CD4-positive, alpha-beta T cell treated with Interleukin-12 subunit alpha and Interleukin-12 subunit beta, for 1 hour (primary cell): ENCODE results near the gene CFAP77.

Source experiments
- DNase-seq: peaks from one replicate; pipeline ENCODE4 v3.0.0-alpha.2; 2020

CFAP77 gene

DNA sequence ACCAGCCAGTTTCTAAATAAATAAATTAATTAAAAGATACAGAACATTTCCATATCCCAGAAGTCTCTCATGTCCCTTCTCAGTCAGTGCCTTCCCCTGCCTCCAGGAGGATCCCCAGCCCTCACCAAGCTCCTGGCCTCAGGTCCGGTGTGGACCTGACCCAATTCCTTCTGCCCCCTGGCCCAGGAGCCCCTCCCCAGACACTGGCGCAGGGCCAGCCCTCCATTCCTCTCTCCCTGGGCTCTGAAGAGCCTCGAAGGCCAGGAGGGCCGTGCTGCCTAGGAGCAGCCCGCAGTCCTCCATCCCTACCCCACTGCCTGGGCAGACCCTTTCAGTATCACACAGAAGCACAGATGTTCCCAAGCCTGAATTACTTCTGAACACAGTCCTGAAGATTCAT is 110.6 kb downstream of the CFAP77 start:
- no peak for DNase-seq

DNA sequence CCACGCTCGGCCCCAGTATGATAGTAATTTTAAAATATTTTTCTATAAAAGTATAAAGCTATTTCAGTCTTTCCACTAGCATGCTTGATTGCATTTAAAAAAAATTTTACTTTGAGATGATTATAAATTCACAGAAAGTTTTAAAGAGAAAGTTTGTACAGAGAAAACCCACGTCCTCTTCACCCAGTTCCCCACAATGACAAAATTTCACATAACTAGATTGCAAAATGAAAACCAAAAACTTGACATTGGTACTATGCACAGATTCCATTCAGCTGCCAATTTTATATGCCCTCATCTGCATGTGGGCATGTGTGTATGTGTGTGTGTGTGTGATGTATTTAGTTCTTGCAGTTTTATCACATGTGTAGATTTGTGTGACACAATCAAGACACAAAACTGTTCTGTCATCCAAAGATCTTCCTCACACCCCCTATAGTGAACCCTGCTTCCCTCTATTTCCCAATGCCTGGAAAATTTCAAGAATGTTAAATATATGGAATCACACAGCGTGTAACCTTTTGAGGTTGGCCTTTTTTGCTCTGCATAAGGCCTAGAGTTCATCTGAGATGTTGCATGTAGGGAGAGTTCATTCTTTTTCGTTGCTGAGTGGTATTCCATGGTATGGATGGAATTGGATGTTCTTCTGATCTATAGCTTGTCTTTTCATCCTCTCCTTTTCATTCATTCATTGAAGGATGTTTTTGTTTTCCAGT is 115.5 kb downstream of the CFAP77 start:
- no peak for DNase-seq

DNA sequence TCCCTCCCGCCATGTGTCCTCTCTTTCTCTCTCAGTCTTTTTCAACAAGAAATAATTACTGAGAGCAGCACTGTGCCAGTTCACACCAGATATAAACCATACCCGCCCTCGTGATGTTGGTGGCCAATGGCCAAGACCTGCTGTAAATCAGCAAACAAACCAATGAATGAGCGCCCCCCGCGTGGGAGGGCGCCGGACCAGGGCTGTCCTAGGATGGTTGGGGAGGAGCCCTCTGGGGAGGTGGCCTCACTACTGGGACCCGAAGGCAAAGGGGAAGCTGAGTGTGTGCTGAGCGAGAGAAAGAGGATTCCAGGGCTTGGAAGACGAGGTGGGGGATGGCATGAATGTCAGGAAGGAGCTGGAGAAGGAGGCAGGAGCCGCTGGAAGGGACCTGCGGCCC is 121.2 kb downstream of the CFAP77 start:
- DNase-seq = no peak

DNA sequence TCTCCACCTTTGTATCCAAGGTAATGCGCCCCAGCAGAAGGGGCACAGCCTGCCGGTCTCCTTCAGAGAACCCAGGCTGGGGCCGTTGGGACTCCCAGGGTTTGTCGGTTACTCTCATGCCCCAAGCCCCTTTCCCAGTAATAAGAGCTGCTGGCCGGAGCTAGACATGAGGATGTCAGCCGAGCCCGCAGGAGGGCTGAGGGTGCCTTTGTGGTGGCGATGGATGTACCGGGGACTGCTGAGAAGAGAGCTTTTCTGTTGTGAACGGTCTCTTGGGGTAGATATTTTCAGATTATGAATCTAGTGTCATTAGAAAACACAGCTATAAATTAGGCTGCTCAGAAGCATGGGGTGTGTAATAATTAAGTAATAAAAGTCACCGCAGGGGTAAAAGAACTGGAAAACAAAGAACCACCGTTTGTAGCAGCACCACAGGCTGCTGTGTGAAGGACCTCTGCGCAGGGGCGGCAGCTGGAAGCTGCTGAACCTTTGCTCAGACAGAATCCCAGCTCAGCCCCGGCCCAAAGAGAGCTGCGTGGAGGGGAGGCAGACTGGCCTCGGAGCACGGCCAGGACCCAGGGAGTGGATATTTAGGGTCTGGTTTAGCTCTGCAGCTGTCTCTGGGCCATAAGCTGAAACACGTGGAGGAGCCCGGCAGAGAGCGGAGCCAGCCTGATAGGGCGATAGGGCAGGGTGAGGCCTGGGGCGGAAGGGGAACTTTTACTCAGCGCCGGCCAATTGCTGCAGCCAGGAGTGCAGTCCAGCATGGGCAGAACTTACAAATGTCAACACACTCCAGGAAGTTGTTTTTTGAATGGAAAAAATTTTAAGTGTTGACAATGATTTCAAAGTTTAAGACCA is 121.9 kb downstream of the CFAP77 start:
- DNase-seq = no peak

DNA sequence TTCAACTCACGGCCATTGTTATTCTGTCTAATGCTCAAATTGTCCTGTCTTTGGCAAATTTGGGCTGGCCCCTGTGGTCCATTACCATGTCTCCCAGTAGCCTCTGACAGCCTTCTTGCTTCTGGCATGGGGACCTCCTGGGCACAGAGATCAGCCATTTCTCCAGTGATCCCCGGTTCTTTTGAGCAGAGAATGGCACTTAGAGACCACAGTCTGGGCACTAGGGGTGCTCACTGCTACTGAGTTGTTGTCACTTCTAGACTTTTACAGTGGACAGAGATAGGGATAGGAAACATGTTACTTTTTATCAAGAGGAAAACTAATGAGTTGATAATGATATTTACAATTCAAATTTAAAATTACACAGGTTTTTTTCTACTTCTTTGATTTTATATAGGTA is 124.8 kb downstream of the CFAP77 start:
- DNase-seq = no peak

DNA sequence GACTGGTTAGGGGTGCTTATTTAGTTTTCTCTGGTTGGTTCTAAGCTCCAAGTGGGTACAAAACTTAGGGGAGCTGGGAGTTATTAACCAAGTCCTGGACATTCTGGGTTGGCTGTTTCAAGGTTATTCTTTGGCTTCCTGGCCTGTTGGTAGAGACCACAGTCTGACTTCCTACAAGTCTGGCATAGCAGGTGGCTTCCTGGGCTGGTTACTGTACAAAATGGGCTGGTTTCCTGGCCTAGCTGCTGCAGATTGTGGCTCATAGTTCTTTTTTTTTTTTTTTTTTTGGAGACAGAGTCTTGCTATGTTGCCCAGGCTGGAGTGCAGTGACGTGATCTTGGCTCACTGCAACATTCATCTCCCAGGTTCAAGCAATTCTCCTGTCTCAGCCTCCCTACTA is 126.1 kb downstream of the CFAP77 start:
- DNase-seq = no peak

DNA sequence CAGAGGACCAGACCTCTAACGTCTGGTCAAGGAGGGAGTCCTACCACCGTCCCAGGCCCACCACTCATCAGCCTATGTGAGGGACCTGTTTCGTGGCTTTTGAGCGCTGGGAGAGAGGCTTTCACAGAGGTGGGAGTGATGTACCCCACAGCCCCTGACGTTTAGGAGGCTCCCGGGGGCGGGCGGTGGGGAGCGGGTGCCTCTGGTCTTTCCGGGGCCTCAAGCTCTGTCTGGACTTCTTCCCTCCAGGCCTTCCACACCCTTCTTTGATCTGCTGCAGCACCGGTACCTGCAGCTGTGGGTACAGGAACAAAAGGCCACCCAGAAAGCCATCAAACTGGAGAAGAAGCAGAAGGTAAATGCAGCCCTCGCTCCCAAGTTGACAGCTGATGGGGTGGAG is 127.3 kb downstream of the CFAP77 start:
- no peak for DNase-seq

DNA sequence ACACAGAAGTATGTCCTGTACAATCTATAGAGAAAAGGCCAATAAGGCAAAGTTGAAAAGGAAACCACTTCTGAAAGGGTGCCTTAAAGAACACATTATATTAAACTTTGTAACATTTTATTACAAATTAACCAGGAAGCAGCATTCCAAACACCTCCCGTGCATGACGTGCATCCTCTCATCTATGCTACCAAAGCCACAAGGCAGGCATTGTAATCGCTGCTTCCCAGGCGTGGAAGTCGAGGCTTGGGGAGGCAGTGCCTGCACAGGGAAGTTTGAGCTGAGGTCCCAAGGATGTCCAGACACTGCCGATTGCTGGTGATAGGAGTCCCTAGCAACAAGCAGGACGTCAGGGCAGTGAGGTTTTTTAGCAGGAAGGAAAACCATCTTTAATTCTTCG is 128.1 kb downstream of the CFAP77 start:
- no peak for DNase-seq

DNA sequence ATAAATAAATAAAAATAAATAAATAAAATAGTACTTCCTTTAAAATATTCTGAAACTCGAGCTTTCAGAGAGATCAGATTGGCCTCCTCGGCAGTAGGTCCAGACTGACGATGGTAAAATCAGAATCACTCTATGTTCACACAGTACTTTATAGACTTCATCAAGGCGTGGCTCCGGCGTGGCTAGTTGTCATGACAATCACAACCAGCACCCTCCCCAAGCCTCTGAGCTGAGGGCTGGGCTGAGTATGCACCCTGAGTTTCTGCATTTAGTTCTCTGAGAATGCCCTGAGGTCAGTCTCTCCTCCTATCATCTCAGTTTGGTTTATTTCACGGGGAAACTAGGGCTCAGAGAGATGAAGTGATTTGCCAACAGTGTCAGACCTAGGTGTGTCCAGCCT is 129.1 kb downstream of the CFAP77 start:
- DNase-seq = no peak

DNA sequence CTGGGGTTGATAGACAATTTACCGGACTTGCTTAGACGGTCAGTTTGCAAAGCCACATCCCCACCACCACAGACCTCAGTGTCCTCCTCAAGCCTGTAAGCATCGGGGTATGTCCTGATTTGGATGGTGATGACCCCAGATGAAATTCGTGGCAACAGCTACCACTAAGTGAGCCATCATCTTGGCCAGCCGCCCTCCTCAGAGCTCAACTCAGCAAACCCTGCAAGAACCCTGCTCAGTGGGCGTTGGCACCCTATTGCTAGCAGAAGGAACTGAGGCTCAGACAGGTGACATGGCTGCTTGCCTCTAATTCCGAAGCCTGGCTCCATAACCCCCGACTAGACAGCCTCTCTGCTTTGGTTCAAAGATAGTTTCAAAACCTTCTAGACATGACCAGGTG is 131.0 kb downstream of the CFAP77 start:
- DNase-seq = no peak

DNA sequence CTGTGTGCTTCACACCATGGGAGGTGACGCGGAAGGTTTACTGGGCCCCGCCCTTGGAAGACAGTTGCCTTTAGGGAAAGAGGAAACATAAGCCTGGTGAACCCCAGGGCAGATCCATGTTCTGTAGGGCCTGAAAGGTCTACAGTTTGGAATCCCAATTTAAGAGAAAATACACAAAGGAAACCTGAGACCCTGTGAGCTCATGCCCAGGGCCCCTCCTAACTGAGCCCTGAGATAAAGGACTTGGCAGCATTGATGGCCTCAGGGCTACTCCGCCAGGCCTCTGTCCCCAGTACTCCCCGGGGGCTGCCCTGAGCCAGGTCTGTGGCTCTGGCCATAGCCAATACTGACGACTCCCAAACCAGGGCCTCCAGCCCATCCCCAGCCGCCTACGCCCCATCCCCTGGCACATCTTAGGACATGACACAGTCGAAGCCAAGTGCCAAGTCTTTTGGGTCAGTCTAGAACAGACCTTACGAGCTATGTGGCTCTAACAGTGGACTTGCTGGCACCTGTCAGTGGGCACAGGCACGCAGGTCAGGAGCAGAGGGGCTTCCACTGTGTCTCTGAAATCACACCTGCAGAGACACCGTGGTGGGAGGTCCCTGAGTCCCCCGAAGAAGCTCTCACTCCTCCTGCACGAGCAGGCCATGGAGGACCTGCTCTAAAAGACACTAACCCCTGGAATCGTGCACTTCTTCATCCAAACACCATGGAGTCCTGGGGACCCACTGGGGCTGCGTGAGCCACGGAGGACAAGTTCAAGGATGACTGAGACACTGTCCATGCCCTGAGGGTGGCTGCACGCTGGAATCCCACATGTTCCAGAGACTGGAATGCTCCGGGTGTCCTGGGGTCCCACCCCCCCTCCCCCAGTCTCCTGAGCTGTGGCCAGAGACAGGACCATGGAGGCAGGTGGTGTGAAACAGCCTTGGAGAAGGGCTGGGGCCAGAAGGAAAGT is 132.1 kb downstream of the CFAP77 start:
- DNase-seq = no peak

DNA sequence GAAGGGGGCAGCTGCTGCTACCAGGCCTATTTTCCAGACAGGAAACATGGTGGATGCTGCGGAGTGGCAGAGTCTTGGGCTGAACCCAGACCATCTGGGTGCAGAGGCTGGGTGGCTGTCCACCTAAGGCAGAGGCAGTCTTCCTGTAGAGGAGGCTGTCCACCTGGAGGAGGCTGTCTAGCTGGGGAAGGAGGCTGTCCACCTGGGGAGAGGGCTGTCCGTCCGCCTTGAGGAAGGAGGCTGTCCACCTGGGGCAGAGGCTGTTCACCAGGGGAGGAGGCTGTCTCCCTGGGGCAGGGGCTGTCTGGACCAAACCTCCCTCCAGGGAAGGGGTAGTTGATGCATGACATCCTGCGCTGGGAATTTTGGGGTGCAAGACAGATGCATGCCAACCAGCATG is 133.2 kb downstream of the CFAP77 start:
- DNase-seq = no peak

DNA sequence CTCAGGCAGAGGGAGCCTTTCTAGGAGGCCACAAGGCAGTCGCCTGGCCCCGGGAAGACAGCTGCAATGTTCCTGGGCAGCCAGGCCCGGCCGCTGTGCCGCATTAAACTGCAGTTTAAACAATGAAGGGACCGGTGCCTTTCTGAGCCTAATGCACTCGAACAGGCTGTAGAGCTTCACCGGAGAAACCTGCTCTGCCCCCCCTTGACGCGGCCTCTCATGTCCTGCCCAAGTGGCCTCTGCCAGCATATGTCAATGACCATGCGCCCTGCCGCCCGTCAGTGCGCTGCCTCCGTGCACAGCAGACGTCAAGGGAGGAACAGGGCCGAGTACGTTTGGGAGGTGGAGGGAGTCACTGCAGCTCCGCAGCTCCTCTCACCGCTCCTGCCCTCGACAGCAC is 133.9 kb downstream of the CFAP77 start:
- no peak for DNase-seq

DNA sequence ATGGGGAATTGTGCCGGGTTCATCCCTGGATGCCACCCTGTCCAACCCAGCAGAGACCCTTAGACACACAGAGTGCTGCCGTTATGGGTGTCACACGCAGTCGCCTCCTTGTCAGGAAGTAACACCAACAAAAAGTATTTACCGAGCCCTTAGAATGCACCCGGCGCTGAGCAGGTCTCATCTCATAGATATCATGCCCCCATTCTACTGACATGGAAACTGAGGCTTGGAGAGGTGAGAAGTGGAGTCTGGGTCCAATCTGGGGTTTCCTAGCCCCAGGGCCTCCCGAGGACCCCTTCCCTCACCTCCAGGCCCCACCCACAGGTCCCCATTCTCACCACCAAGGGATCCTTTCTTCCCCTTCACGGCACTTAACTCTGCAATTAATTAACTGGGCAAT is 135.6 kb downstream of the CFAP77 start:
- DNase-seq = no peak

DNA sequence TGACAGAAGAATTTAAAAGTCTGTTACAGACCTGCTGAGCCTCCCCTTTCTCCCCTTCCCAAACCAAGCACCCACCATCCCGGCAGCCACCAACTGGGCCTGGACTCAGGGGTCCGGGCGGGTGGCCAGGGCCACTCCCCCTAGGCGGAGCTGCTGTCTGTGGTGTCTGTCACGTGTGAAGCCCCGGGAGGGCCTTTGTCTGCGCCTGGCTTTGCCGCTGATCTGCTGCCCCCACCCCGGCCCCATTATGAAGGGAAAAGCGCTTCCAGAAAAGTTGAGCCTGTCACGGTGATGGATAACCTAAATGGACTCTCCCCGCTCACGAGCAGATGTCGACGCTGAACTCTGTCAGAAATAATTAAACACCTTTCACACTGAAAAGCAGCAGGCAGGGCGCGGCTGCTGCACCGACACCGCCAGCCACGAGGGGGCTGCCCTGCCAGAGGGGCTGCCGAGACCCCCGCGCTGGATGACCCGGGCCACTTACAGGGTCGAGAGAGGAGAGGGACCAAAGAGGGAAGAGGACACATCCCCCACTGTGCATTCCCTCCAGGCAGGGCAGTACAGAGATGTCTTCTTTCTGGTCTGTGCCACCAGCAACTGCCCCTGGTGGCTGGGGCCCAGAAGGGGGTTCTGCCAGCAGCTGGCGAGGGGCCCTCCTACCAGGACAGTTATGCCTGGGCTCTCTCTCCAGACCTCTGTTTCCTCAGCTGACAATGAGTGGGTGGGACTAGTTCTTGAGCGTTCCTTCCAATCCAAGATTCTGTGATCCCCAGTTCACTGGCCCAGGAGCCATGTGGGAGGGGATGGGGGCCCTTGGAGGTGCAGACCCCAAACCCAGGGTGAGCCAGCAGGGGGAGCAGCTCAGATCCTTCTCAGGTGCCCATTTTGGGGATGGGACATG is 136.4 kb downstream of the CFAP77 start:
- DNase-seq = no peak

DNA sequence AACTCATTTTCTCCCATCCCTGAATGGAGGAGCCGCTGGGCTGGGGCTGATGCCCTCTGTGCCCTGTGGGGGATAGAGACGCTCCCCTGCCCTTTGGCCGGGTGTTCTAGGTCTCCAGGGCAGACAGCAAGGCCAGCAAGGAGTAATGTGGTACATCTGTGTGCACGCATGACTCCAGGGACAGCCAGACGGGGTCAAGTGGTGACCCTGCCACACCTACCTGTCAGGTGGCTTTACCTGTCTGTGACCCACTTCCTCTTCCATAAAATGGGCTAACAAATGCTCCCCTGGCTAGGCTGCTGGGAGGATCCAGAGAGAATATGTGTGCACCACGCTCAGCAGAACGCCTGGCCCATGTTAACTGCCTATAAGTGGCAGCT is 137.0 kb downstream of the CFAP77 start:
- DNase-seq = no peak

DNA sequence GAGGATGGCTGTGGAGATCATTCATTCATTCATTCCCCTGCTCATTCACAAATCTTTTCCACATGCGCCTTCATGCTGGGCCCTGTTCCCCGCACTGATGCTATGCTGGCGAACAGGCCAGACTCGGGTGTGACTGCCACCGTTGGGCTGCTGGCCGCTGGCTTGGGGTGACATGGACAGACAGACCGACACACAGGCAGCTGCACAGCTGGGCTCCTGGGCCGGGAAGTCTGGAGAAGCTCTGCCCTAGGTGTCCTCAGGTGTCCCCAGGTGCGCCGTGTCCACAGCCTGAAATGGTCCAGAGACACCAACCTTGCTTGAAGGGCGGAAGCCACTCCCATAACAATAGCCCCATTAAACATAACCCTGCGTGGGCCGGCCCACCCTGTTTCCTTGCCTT is 137.4 kb downstream of the CFAP77 start:
- DNase-seq = no peak

DNA sequence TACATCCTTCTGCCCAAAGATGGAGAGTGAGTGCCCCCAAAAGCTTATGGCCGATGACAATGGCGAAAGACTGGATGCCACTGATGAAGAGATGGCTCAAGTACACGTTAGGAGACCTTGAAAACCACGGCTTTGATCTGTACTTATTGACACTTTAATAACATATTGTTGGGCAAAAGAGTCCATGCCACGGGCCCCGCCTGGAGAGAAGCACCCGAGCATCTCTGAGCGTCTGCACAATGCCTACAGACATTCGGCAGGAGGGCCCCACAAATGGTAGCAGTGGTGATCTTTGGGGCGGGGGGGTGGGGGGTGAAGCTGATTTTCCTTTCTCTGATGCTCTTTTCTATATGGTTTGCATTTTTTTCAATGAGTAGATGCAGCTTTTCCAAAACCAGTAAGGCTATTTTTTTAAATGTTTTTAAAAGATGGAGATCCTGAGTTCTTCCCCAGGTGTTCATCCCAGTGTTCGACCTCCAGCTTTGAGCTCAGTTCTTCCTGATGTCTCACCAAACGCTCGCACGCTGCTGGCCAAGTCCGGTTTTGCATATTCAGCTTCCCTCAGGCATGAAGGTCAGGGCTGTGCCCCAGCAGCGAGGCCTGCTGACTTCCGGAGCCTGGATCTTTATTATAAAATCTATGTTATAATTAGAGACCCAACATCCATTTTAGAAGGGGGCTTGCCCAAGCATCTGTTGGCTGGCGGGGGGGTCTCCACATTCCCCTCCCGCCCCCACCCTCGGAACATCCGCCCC is 138.1 kb downstream of the CFAP77 start:
- no peak for DNase-seq

DNA sequence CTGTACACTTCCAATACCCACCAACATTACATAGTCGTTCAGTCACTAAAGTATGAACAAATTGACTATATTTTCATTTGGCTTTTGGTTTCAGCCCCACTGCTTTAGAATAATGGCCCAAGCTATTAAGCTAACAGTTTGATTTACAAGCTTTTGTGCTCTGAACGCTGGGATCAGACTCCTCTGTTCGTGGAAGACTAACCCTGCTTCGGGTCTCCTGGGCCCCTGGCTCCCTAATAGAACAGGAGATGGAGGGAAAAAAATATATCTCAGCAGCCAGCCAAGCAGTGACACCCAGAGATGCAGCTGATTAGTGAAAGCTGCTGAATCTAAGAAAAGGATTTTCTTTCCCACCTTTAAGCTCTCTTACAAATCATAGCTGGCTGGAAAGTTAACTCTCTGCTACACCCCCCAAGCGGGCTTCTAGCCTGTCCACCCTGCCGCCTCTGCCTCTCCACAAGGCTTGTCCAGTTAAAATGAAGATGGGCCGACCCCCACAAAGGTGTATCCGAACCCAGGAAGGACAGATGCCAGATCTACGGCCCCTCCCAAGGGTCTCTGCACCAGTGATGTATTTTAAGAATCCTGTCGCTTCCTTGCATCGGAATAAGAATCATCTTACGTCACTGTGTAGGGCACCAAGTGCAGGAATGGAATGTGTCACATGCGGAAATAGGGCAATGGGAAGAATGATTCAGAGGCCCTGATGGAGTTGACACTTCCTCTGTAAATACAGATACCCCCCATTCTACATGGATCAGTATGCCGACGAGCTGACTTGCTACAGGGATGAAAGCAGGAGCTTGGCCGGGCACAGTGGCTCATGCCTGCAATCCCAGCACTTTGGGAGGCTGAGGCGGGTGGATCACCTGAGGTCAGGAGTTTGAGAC is 139.0 kb downstream of the CFAP77 start:
- DNase-seq = no peak

DNA sequence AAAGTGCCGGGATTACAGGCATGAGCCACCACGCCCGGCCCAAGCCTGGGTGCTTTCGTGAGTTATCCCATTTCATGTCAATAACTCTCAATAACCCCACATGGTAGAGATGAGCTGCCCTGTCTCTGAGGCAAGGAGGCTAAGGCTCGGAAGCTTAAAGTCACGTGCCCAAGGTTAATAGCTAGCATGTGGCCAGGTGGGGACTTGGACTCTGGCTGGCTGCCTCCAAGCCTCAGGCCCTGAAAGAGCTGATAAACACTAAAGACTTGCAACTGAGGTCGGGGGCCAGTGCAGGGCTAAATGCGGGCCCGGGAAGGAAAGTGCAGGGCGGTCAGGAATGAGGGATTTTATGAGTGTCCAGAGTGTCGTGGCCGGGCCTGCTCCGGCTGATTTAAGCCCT is 141.5 kb downstream of the CFAP77 start:
- DNase-seq = no peak

DNA sequence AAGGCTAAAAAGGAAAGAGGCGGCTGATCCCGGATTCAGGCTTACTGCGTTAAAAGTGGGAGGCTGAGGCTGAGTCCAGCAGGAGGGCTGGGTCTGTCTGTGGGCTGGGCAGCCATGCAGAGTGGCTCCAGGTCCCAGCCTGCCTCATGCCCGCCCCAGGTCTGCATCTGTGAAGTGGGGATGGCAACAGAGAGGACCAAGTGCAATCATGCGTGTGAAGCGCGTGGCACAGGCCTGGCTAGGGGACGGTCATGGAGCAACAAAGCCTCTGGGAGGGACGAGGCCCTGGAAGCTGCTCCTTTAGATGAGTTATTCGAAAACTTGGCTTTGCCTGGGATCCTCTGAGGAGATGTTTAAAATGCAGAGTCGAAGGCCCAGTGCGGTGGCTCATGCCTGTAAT is 142.0 kb downstream of the CFAP77 start:
- no peak for DNase-seq
